Activated naive CD8-positive, alpha-beta T cell treated with anti-CD3 and anti-CD28 coated beads, Interleukin-2, amount 10 ng/mL, durations not matched to agents 7 days and 5 days (primary cell): ENCODE measurements around the gene FBN1. TPM values are rescaled to one million over a fixed set of nuclear protein-coding genes. Genes with fewer than 3 reads are reported as not detected.

ENCODE experiments used
- ATAC-seq: fragments of 150-1000 bp; cut with Tn5 transposase; one replicate; pipeline ENCODE4 v1.10.0; 2021; ENCODE audit warnings: low read depth, moderate library complexity
- POLR2A ChIA-PET: fragments of 350-600 bp; sonication (Branson Sonifier 250); formaldehyde crosslinking; loops from one replicate; lab custom pipeline; 2021; ENCODE audit warnings: antibody characterized with exemption; lab: Charles Lee
- DNase-seq: peaks from one replicate; pipeline ENCODE4 v3.0.0; 2021
- H3K27ac Mint-ChIP-seq: one replicate; pipeline ENCODE4 v1.8.0; 2022; ENCODE audit warnings: mild to moderate bottlenecking, mixed read lengths
- H3K27me3 Mint-ChIP-seq: one replicate; pipeline ENCODE4 v1.8.0; 2022; ENCODE audit warnings: mild to moderate bottlenecking, moderate library complexity, mixed read lengths
- H3K36me3 Mint-ChIP-seq: one replicate; pipeline ENCODE4 v1.8.0; 2021; ENCODE audit warnings: mild to moderate bottlenecking, mixed read lengths
- H3K4me1 Mint-ChIP-seq: one replicate; pipeline ENCODE4 v1.8.0; 2021; ENCODE audit warnings: mixed read lengths
- H3K4me3 Mint-ChIP-seq: one replicate; pipeline ENCODE4 v1.8.0; 2022; ENCODE audit warnings: mild to moderate bottlenecking, moderate library complexity, mixed read lengths
- H3K9me3 Mint-ChIP-seq: one replicate; pipeline ENCODE4 v1.8.0; 2021; ENCODE audit warnings: mixed read lengths
- total RNA-seq, 2 experiments: library from RNA; stranded (reverse); gene quantifications; one replicate each; pipeline ENCODE4 v1.2.3, GENCODE V29; 2021

Gene FBN1
- total RNA-seq, 2 experiments from 2014 or later, result 0.43 to 0.75 TPM

DNA sequence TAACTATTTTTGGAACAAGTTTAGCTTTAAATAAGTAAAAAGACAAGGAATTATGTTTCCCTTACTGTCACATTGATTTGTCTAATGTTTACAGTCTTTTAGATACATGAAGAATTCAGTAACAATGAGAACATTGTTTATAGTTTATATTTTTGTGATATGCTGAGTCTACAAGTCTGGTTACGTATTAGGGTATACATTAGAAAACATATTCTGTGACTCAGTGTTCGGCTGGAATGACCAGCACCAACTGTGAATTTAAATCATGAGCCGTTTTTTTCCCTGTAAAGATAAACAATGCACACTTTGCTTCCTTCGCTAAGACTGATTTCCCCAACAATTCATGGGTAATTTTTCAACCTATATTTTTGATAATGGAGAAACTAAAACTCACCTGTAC lies 182.8 kb downstream of the FBN1 start:
- Mint-ChIP-seq H3K4me1 (no peaks in the 10 kb centered on the region), H3K9me3 (no peaks in the 10 kb centered on the region)

DNA sequence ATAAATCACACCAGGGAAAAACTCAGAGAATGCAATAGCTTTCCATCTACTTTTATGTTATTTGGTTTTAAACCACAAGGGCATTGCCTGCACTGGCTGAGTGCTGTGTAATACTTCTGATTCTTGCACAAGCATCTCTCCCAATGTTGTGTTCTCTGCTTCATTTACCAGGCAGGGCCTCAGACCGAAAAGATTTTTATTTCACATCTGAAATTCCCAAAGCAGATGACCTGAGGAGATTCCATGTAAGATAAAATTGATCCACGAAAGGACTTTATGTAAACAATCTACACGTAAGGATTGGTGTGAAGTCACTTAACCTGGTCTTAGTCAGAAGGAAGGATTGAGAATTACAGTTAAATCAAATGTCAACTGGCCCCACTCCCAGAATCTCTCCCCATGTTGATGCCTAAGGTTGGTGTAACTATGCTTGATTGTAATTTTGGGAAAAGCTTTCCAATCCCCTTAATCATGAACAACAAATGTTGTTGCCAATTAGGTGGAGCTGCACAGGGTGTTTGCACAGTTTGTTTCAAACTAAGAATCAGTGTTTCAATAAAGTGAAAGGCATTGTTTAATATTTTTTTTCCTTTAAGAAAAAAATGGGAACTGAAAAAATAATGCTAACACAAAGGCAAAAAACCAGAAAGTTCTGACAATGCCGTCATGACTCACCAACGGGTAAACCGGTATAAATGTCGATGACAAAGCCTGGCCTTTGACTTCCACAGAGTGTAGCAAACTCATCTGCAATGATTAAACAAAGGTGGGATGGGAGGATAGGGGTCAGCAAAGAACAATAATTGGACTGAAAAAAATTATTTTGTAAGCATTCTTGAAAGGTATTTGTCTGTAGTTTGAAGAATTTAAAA lies 185.7 kb downstream of the FBN1 start:
- DNase-seq, result no peak
- Mint-ChIP-seq H3K4me1 (no peaks in the 10 kb centered on the region), H3K9me3 (no peaks in the 10 kb centered on the region), H3K27me3 (peaks cover 3% of the 10 kb centered on the region), H3K36me3 (no peaks in the 10 kb centered on the region), H3K27ac (no peak overlapping the region), H3K4me3 (no peak overlapping the region)
- POLR2A ChIA-PET, result no interaction called here
- ATAC-seq, result no peak

More for the DNA sequence above, 182.8 kb downstream of the FBN1 start:
- H3K27ac Mint-ChIP-seq, result no peak overlapping the region
- no peak overlapping the region for H3K4me3 Mint-ChIP-seq
- H3K36me3 Mint-ChIP-seq, result no peaks in the 10 kb centered on the region
- DNase-seq, result no peak
- no peak for ATAC-seq
- POLR2A ChIA-PET, result no interaction called here
- H3K27me3 Mint-ChIP-seq, result peaks cover 3% of the 10 kb centered on the region

- DNase-seq (no peak), ATAC-seq (no peak)
- Mint-ChIP-seq H3K27me3 (peaks cover 3% of the 10 kb centered on the region), H3K27ac (no peak overlapping the region), H3K36me3 (no peaks in the 10 kb centered on the region), H3K4me1 (no peaks in the 10 kb centered on the region), H3K9me3 (no peaks in the 10 kb centered on the region), H3K4me3 (no peak overlapping the region)
- POLR2A ChIA-PET, result no interaction called here
Observed at GRCh38 chr15:48458876-48459275, 186.6 kb downstream of the FBN1 start.

DNA sequence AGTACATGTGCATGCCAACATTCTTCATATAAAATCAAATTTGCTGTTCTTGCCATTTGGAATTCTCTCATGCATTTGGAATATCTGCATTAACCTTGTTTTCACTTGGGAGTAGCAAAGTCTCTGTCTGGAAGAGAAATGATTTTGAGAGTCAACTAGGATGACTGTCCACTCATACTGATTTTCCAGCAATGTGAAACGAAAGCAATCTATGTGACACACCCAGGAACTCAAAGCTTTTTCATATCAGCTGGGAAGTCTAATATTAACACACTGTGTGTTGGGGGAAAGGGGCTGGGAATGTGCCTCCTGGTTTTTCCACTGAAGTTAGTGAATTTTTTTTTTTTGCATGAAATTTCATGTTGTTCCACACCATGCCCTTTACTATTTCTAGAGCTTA lies 189.4 kb downstream of the FBN1 start:
- Mint-ChIP-seq H3K4me1 (no peaks in the 10 kb centered on the region), H3K4me3 (no peak overlapping the region), H3K27me3 (peaks cover 3% of the 10 kb centered on the region), H3K27ac (no peak overlapping the region), H3K36me3 (no peaks in the 10 kb centered on the region), H3K9me3 (no peaks in the 10 kb centered on the region)
- POLR2A ChIA-PET, result no interaction called here
- DNase-seq (no peak), ATAC-seq (no peak)

DNA sequence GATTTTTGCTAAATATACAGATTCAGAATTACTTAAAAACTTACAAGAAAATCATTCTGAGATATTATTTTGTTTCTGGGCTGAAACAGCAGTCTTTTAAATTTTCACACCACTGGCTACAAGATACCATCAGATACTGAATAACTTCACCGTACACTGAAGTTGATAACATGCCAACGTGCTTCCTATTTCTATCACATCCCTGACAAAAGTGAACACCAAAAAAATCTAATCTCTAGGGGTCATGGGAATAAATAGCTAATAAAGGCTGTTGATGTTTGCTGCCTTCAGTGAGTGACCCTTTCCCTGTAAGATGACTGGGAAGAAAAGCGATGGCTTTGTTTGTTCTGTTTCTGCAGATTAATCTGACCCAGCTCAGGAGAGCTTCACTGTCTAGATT lies 193.8 kb downstream of the FBN1 start:
- DNase-seq, result no peak
- Mint-ChIP-seq H3K4me1 (no peaks in the 10 kb centered on the region), H3K27me3 (peaks cover 3% of the 10 kb centered on the region), H3K36me3 (no peaks in the 10 kb centered on the region), H3K9me3 (no peaks in the 10 kb centered on the region), H3K4me3 (no peak overlapping the region), H3K27ac (no peak overlapping the region)
- ATAC-seq, result no peak
- POLR2A ChIA-PET, result no interaction called here

DNA sequence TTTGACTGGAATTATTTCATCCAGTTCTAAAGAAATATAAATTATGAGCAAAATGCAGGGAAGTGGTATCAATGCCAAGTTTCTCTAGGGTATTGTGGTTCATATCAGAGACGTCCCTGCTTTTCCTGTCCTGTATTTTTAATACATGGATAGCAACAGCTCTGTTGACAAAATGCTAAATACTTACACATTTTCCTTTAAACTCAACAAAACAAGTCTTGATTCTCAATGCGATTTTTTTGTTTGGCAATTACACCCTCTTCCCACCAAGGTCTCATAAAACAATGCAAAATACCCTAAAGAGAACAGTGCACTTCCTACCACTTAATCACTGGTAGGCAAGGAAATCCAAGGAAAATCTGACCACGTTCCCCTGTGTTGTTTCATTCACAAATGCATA lies 194.3 kb downstream of the FBN1 start:
- Mint-ChIP-seq H3K4me3 (no peak overlapping the region), H3K9me3 (no peaks in the 10 kb centered on the region)

GRCh38 chr15:48449734-48450133 lies 195.8 kb downstream of the FBN1 start:
- no peaks in the 10 kb centered on the region for H3K36me3 Mint-ChIP-seq
- H3K27me3 Mint-ChIP-seq, result peaks cover 6% of the 10 kb centered on the region
- H3K4me1 Mint-ChIP-seq, result no peaks in the 10 kb centered on the region
- no peak overlapping the region for H3K4me3 Mint-ChIP-seq
- DNase-seq (no peak), ATAC-seq (no peak)
- POLR2A ChIA-PET, result no interaction called here
- H3K9me3 Mint-ChIP-seq, result no peaks in the 10 kb centered on the region
- H3K27ac Mint-ChIP-seq, result no peak overlapping the region

More for the DNA sequence above, 194.3 kb downstream of the FBN1 start:
- POLR2A ChIA-PET, result interaction anchor here (0.7 kb wide), 1 partner anchor 66 kb away, joined by 3 read pairs; no protein-coding TSS in a partner anchor
- no peaks in the 10 kb centered on the region for H3K36me3 Mint-ChIP-seq
- no peaks in the 10 kb centered on the region for H3K4me1 Mint-ChIP-seq
- H3K27ac Mint-ChIP-seq, result no peak overlapping the region
- H3K27me3 Mint-ChIP-seq, result peaks cover 3% of the 10 kb centered on the region
- ATAC-seq, result no peak
- DNase-seq, result no peak

DNA sequence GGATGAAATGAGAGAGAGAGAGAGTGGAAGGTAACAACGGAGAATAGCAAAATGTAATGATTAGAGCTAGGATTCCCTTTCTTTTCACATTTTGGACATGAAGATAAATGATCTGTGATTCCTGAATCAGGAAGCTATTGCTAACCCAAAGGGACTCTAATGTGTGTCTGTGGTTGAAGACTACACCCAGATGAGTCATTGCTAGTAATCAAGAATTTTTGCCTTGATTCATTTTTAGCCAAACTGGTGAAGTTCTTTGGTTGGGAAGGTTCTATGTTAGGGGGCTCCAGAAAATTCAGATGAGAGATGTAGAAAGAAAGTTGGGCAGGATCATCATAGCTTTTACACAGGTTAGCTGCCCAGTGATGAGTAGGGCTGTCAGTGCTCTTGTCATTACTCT lies 197.9 kb downstream of the FBN1 start:
- Mint-ChIP-seq H3K9me3 (no peaks in the 10 kb centered on the region), H3K27ac (no peak overlapping the region), H3K4me3 (no peak overlapping the region), H3K4me1 (no peaks in the 10 kb centered on the region), H3K27me3 (peaks cover 6% of the 10 kb centered on the region), H3K36me3 (no peaks in the 10 kb centered on the region)
- POLR2A ChIA-PET, result no interaction called here
- ATAC-seq, result no peak
- DNase-seq, result no peak

DNA sequence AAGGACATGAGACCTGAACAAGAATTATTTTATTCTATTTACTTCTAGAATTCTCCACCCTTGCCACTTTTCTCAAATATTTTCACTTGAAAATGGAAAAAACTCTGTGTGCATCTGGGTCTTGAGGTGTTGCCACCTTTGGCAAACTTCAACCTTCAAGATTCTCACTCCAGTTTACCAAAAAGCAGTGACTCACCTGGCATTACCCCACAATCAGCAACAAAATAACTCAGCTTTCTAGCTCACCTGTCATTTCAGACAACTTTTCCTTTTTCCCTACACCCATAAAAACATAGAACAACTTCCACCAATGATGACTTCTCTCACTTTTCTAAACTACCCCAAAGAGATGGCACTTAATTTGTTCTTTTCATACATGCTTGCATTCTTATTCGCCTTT lies 198.5 kb downstream of the FBN1 start:
- POLR2A ChIA-PET, result no interaction called here
- ATAC-seq, result no peak
- H3K27ac Mint-ChIP-seq, result no peak overlapping the region

DNA sequence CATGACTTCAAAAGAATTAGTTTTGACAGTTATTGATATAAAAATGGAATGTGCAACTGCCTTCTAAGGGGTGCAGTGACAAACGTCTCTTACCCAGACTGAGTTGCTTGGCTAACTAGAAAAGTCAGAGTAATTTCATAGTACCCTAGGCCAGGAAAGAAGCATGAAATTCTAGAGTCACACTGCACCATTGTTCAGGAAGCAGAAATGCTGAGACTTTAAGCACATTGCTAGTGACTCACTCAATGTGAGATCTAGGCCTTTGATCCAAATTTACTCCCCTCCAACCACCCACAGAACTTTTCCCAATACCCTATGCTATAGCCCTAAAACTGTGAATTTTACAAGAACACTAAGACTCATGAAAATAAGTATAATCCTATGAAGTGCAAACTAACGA lies 203.5 kb downstream of the FBN1 start:
- Mint-ChIP-seq H3K4me3 (no peak overlapping the region), H3K27ac (no peak overlapping the region), H3K27me3 (peaks cover 2% of the 10 kb centered on the region), H3K36me3 (no peaks in the 10 kb centered on the region), H3K9me3 (no peaks in the 10 kb centered on the region), H3K4me1 (no peaks in the 10 kb centered on the region)
- no peak for DNase-seq
- POLR2A ChIA-PET, result no interaction called here
- ATAC-seq, result no peak

More for the DNA sequence above, 198.5 kb downstream of the FBN1 start:
- Mint-ChIP-seq H3K27me3 (peaks cover 6% of the 10 kb centered on the region), H3K4me3 (no peak overlapping the region), H3K4me1 (no peaks in the 10 kb centered on the region), H3K9me3 (no peaks in the 10 kb centered on the region), H3K36me3 (no peaks in the 10 kb centered on the region)
- no peak for DNase-seq

DNA sequence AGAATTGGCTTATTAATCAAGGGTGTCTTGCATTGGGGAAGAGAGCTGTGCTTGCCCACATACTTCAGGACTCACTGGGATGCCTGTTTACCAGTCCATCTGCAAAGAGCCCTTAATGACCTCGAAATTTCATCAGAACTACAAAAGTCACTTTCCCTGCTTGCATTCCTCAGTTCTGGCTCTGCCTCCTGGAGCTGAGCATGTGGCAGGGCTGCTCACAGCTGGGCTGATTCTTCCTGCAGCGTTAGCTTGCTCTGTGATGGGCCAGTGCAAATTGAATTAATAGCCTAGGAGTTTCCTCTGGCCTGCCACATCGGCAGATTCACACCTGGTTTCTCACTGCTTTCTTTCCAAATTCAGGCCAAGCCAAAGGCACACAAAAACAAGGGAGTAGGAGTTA lies 205.4 kb downstream of the FBN1 start:
- no peak for ATAC-seq

GRCh38 chr15:48437178-48437577 lies 208.3 kb downstream of the FBN1 start:
- DNase-seq (no peak), ATAC-seq (no peak)
- no peaks in the 10 kb centered on the region for H3K9me3 Mint-ChIP-seq
- H3K27ac Mint-ChIP-seq, result no peak overlapping the region
- no peaks in the 10 kb centered on the region for H3K36me3 Mint-ChIP-seq
- H3K27me3 Mint-ChIP-seq, result no peaks in the 10 kb centered on the region
- H3K4me3 Mint-ChIP-seq, result no peak overlapping the region
- H3K4me1 Mint-ChIP-seq, result no peaks in the 10 kb centered on the region
- POLR2A ChIA-PET, result no interaction called here

More for the DNA sequence above, 205.4 kb downstream of the FBN1 start:
- no peaks in the 10 kb centered on the region for H3K9me3 Mint-ChIP-seq
- no peaks in the 10 kb centered on the region for H3K27me3 Mint-ChIP-seq
- no peaks in the 10 kb centered on the region for H3K36me3 Mint-ChIP-seq
- H3K27ac Mint-ChIP-seq, result no peak overlapping the region
- H3K4me1 Mint-ChIP-seq, result no peaks in the 10 kb centered on the region
- POLR2A ChIA-PET, result no interaction called here
- DNase-seq, result no peak
- H3K4me3 Mint-ChIP-seq, result no peak overlapping the region

- Mint-ChIP-seq H3K36me3 (no peaks in the 10 kb centered on the region), H3K27me3 (peaks cover 3% of the 10 kb centered on the region), H3K4me1 (no peaks in the 10 kb centered on the region), H3K27ac (no peak overlapping the region), H3K4me3 (no peak overlapping the region), H3K9me3 (no peaks in the 10 kb centered on the region)
- DNase-seq (no peak), ATAC-seq (no peak)
- POLR2A ChIA-PET, result no interaction called here
Observed at GRCh38 chr15:48435321-48435720, 210.2 kb downstream of the FBN1 start.

DNA sequence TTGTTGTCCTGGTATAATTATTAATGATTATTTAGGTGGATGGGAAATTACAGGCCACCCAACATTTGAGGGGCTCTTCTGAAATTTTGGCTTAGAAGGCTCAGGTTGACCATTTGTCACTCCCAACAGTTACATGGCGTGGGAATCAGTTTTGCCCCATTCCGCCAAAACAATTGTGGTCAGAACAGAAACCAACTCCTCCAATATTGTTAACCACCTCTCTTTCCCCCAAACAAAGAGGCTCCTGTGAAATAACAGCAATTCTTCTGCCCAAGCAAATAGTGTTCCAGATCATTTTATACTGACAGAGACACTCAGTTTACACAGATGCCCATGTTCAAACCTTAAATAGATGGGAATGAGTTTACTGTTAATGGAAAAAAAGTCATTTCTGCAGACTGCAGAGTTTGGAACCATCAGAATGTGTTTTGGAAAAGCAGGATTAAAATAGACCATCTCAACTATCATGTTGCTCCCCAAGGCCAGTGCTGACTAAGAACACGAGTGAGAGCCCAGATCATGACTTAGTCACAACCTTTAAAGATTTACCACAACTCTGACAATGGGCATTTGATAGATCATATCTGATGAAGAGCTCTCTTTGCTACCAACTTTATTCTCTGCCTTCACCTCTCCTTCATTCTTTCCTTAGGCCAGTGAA lies 212.2 kb downstream of the FBN1 start:
- Mint-ChIP-seq H3K27ac (no peak overlapping the region), H3K36me3 (no peaks in the 10 kb centered on the region), H3K9me3 (no peaks in the 10 kb centered on the region), H3K27me3 (peaks cover 3% of the 10 kb centered on the region), H3K4me1 (no peaks in the 10 kb centered on the region), H3K4me3 (no peak overlapping the region)
- ATAC-seq, result no peak
- POLR2A ChIA-PET, result no interaction called here
- no peak for DNase-seq
